Stimulated activated CD4-positive, alpha-beta T cell treated with anti-CD3 and anti-CD28 coated beads, Interleukin-2, amount 100 ng/mL, for 24 hours (primary cell): ENCODE measurements around the gene LPAR6.

ENCODE experiments used
- DNase-seq, 2 donors: peaks; one replicate each; pipeline ENCODE4 v3.0.0-alpha.2; 2020

Gene LPAR6

DNA sequence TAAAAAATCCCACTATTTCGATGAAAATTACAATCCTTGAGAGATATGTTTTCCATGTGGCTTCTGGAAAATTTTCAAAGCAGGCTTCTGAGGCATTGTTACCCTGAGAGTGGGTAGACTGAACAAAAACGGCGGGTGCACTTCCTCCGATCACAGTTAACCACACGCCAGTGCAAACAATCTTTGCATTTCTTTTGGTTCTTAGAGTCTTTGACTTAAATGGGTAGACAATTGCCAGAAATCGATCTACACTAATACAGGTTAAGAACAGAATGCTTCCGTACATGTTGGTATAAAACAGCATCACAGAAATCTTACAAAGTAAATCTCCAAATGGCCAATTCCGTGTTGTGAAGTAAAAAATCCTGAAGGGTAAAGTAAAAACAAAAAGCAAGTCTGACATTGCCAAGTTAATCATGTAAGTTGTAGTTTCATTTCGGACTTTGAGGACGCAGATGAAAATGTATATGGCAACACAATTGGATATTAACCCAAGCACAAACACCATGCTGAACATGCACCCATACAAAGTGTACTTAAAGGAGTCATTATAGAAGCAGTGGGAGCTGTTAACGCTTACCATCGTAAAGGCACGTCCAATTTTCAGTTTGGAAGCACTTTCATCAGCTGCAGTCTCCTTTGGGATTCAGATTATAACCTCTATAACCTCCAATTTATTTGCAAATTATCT is 927 bp downstream of the LPAR6 start:
- peak in 1 of 2 donors; percentile 16 for DNase-seq

DNA sequence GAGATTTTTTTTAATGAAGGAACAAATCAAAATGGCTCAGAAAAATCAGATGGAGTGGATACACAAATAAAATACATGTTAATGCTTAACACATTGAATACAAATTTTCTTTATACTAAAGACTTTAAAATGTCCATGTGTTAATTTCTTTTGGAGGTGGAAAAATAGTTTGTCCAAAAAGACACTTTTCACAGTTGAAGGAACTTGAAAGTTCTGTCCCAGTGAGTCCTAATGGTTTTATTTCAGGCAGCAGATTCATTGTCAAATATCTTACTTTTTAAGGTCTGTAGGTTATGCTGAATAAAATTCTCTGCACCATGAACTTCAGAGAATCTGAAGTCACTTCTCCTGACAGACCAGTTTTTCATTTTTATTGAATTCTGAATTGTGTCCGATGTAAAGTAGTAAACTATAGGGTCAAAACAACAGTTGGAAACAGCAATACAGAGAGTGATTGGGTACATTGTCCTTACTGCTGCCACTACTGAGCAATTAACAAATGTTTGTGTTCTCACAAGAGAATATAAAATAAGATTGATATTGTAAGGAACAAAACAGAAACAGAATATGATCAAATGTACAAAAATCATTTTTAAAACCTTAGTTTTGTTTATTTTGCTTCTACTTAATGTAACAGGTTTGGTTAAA is 1.6 kb downstream of the LPAR6 start:
- DNase-seq, result no peak

DNA sequence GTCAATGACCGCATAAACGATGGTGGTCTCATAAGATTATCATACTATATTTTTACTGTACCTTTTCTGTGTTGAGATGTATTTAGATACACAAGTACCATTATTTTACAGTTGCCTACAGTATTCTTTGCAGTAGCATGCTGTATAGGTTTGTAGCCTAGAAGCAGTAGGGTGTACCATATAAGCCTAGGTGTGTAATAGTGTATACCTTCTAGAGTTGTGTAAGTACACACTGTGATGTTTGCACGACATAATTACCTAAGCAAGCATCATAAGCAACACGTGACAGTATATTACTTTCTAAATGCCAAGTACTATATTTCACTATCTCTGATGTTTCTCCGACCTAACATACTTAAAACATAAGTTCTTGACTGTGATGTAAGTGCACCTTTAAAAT is 2.7 kb downstream of the LPAR6 start:
- no peak for DNase-seq

DNA sequence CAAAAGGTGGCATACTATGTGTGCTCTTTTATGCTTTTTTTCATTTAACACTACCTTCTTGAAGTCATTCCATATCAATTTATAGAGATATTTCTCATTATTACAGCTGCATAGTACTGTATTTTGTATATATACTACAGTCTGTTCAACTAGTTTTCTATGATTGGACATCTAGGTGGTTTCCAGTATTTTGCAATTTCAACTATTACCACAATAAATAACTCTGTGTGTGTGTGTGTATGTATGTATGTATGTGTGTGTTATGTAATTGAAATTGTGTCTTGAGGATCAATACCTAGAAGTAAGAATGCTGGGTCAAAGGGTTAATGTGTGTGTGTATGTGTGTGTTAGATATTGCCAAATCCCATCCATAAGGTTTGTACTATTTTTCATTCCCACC is 7.0 kb downstream of the LPAR6 start:
- no peak for DNase-seq

DNA sequence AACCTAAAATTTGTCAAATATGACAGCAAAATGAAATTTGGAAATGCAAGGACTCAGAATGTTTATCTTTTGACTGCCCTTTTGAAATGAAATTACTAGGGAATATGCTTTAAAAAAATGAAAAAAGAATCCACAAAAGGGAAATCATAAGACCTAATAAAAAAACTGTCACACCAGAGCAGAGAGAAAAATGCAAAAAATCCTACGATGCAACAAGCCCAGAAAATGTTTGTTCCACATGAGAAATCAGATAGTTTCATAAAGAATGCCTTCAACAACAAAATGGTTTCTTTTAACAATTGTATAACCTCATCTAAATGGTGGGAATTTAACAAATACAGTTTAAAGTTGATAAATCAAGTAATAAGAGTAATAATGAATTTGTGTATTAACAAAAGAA is 8.0 kb downstream of the LPAR6 start:
- no peak for DNase-seq

DNA sequence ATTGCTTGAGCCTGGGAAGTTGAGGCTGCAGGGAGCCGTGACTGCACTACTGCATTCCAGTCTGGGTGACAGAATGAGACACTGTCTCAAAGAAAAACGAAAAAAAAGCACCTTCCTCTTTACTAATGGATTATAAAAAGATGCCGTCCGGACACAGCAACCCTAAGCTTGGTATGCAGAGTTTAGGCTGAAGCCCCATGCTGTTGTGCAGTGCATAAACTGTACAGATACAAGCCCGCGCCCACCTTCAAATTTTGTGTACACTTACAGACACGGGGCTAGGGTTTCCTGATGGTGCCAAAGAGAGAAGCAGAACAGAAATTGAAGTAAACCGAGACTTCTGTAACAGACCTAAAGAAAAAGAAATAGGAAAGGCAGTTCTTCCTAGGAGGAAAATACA is 9.0 kb downstream of the LPAR6 start:
- no peak for DNase-seq

DNA sequence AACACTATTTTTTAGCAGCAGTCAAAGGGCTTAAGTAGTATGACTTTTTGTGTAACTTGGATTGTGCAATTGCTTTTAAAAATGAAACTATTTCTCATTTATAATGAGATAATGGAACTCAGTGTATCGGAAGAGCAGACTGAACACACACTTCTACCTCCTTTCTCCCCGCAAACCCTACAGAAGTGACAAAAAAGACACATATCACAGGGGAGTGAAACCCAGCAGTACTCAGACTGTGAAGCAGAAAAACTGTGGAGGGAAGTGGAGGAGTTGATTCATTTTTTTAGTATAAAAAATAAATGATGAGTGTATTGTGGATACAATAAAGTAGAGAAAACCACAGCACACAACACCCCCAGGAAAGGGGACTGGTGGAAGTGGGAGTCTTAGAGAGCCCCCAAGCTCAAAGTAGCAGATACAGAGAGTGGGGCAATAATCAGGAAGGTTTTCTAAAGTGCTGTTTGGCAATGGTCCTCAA is 9.7 kb downstream of the LPAR6 start:
- peak; percentile 32 to 43 for DNase-seq

DNA sequence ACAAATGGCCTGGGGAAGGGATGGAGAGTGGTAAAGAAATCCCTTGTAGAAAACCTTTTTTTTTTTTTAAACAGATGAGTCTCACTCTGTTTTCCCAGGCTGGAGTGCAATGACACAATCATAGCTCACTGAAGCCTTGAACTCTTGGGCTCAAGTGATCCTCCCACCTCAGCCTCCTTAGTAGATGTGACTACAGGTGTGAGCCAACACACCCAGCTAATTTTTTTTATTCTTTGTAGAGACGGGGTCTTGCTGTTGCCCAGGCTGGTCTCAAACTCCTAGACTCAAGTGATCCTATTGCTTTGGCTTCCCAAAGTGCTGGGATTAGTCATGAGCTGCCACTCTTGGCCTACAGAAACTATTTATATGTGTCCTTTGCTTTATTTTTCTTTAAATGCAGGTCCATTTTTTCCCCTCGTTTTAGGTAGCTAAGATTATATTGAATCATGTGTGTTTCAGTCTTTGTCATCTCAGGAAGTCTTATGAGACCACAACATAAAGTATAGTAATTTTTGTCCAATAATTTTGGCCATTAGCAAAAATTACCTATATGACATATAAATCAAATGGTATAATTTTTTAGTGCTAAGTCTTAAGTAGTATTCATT is 10.5 kb downstream of the LPAR6 start:
- DNase-seq, result no peak

DNA sequence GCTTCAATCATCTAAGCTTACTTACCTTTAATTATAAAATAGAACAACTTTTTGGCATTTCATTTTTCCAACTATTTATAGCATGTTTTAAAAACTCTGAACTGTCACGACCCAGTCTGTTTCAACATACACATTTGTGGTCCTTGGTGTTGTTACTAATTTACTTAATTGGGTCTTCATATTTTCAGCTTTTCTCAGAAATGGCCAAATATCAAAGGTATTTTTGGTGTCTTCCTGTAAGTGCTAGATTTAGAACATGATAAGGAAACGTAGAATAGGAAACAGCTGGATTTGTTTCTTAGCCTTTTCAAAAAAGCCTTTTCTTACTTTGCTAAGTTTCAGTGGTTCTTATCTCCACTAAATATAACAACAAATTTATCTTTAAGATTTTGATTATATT is 11.4 kb downstream of the LPAR6 start:
- no peak for DNase-seq

DNA sequence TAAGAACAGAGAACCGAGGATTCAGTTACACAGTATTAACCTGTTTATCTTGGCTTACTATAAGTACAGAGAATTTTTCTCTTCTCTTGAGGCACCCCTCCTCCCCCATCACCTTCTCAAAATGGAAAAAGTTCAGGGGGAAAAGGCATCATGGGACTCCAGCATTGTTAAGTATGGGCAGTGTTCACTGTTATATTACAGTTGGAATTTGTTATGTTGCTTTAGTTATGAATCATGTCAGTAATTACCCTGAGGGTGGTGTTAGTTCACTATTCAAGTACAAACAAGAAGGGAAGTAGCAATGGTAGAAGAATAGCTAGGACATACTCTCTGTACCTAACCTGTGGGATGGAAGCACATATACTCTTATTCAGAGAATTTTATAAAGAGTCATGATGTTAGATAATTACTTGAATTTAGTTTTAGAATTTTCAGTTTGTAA is 12.0 kb downstream of the LPAR6 start:
- DNase-seq, result no peak

DNA sequence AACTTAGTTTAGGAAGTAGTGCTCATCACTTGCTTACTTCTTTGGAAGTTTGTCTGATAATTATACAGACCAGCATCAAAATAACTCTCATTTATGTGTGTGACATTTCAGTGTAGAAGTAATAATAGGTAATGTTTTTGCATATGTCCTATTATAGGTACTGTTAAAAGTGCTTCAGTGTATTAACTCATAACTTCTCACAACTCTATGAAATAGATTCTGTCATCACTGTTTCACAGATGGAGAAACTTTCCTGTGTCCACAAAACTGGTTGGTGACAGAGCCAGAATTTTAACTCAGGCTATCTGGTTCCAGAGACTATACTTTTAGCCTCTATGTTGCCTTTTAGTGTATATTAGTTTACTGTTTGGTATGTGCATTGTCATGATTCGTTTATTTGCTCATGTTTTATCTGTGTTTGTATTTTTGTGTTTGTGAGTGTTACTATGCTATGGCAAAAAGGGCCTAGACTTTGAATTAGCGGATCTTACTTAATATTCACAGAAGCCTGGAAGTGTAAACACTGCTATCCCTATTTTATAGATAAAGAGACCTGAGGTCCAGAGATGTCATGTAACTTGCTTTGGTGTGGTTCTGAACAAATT is 12.7 kb downstream of the LPAR6 start:
- DNase-seq, result no peak

DNA sequence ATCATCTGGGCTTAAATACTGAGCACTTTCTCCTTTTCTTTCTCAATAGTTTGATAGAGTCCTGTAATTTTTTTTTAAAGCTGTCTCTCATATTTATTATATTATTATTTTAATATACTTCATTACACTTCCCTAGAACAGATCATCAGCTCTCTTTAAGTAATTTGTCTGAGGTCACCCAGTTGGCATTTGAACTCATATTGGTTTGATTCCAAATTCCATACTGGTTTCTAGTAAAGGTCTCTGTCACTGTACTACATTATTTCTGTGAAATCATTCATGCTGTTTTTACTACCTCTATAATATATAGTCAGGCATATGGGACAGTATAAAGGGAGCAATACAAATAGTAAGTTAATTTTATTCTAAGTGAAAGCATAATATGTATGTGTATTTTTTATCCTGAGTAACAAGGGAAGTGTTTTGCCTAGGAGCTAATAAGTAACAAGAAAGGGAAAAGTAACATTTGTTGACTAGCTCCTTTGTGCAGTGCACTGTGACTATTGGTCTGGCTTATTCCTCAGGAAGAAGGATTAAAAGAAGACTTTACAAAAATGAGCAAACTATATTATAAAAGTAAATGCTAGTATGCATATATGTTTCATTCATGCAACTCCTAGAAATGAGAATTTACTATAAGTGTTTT is 14.3 kb downstream of the LPAR6 start:
- DNase-seq, result no peak

DNA sequence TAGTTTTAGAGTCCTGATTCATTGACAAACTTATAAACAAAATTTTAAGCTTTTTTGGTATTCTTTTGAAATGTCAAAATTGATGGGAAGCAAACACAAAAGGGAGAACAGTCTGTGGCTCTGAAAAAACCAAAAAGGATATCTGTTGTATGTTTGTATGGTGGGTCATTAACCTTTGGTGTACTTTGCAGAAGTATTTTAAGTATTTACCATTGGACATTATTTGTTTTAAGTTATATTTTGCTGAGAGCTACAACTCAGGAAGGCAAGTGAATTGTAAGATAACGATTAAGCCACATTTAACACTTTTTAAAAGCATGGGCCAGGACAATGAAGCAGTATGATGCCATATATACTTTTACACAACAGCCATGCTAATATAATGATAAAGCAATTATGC is 15.2 kb downstream of the LPAR6 start:
- DNase-seq, result no peak

DNA sequence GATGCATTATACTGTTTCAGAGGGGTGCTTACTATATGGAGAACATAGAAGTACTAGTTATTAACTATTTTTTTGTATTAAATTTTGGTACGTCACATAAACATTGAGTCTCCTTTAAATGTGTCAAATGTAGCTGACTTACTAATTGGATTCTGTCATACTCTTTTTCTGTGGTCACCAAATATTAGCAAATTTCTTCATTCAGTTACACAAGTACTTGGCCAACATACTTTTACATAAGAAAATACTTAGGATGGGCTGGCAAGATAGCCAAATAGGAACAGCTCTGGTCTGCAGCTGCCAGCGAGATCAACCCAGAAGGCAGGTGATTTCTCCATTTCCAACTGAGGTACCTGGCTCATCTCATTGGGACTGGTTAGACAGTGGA is 19.2 kb downstream of the LPAR6 start:
- DNase-seq, result no peak

DNA sequence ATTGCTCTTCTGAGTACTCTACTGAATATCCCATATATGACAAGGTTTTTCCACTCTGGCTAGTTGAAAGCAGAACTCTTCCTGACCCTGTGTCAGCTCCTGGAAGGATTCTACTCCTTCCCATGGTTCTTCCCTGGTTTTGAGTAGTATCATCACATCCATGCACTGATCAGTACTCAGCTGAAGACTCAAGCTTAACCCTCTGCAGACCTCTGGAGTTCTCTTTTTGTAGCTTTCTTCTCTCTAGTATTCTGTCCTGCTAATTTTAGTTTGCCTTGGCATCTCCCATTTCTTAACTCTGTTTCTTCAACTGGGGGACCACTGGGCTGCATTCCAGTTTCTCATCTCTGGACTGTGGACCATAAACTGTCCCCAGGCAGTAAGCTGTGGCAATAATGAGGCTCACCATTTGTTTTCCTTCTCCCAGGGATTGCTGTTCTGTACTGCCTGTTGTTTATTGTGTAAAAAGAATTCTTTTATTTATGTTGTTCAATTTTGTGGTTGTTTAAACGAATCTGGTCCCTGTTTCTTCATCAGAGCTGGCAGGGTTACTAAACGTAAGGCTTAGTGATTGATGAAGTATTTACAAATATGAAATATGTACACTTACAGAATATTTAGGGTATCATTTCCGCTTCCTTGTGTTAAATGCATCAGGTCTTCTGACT is 19.7 kb downstream of the LPAR6 start:
- DNase-seq, result no peak

DNA sequence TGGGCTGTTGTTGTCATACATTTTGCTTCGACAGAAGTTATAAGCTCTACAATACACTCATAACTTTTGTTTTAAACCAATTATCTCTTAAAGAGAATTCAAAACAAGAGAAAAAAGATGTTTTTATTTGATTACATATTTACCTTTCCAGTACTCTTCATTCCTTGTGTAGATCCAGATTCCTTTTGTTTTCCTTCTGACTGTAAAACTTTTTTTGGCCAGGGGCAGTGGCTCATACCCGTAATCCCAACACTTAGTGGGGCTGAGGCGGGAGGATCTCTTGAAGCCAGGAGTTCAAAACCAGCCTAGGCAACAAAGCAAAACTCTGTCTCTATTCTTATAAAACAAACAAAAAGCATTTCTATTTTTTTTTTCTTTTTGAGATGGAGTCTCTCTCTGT is 21.7 kb downstream of the LPAR6 start:
- DNase-seq, result no peak

DNA sequence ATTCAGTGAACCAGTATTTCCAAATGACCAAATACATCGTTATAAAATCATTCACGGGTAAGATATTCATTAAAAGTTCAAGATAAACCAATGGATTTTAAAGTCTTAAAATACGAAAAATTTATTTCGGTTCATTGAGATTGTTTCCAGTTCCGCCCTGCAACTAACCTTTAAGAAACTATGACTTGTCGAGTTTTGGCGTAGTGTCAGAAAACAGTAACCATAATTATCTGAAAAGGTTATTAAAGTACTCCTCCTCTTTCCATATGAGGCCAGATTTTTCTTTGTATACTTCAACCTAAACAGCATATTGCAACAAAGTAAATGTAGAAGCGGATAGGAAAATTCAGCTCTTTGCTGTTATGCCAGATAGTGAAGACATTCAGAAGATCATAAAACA is 26.1 kb downstream of the LPAR6 start:
- DNase-seq, result no peak

DNA sequence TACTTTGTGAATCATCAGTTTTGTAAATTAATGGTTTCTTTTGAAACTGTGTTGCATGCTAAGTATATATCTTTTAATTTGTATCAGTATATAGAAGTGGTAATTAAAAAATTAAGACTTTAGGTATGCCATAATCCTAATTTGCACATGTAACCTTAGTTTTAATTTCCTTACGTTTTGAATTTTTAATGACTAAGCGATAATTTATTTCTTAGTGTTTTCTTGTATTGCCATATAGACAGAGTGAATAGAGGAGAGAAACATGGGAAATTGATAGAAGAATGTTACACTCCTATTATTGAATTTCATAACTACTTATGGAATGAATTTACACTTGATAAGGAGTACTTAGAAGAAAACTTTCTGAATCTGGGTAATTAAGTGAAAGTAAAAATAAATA is 29.5 kb downstream of the LPAR6 start:
- DNase-seq, result no peak

DNA sequence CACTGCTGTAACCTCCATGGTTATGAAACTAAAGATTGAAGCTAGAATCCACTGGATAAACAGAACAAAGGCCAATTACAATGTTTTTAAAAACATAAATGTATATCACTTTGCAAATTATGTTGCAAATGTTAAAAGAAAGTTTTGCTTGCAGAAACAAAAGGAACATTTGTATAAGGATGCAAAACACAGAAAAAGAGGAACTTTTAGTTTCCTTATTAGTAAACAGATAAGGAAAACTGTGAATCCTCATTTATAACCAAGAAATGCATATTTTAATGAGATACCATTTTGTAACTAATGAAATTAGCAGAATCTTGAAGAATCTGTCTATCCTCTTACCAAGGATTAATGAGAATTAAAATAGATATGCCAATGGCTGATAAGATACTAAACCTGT is 32.3 kb downstream of the LPAR6 start:
- DNase-seq, result no peak

DNA sequence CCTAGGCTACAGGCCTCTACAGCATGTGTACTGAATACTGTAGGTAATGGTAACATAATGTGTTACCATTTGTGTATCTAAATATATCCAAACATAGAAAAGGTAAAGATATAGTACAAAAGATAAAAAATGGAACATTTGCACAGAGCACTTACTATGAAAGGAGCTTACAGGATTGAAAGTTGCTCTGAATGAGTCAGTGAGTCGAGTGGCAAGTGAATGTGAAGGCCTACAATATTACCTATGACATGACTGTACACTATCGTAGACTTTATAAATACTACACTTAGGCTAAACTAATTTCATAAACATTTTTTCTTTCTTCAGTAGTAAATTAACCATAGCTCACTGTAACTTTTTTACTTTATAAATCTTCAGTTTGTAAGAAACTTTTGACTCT is 35.1 kb downstream of the LPAR6 start:
- no peak for DNase-seq

DNA sequence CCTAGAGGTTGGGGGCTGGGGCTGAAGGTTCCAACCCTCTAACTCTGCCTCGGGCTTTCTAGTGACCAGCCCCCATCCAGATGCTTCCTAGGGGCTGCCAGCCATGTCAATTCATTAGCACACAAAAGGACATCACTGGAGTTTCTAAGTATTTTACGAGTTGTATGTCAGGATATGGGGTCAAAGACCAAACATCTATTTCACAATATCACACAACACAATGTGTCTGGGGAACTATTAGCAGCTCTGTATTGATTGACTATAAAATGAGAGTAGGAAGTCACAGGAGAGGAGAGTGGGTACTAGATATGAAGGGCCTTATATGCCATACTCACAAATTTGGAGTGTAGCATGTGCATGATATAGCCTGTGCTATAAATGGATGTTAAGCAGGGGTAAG is 42.1 kb downstream of the LPAR6 start:
- DNase-seq, result no peak

DNA sequence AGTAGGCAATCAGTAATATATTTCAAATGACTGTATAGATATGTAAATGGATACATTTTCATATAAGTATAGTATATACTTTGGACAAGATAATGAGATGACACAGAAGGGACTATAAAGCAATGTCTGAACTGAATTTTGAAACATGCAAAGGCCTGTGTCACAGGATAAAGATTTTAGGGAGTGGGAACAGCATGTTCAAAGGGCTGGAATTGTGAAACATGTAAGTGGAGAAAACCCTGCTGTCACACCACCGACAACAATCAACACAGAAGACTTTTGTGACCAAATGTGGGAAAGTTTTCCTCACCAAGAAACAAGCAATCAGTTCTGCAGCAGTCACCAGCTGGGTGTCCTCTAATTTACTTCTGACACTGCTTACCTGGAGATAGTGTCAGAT is 42.9 kb downstream of the LPAR6 start:
- no peak for DNase-seq
